Measurements from ENCODE around the gene MED25. TPM values are rescaled to one million over a fixed set of nuclear protein-coding genes. Genes with fewer than 3 reads are reported as not detected.

Gene MED25
- total and polyA plus RNA-seq, 2 experiments from 2014 or later: 45.6 to 58.6 TPM

GRCh38 chr19:49820125-49820524, 2.0 kb downstream of the MED25 start (continued):
- no peak for TF ChIP-seq ZNF462 (CRISPR knock-in tag; IDR thresholded peaks at IDR 0.05)

- Histone ChIP-seq H4K20me1 (replicated peaks; ENCODE audit: insufficient read depth) (no peaks in the 10 kb centered on the region; the same call in 1 of the 2 replicates), H2AFZ (no peak overlapping the region), H3K79me2 (replicated peaks; ENCODE audit: insufficient read depth) (peaks cover 32% of the 10 kb centered on the region), H3K27ac (ENCODE audit: low read depth) (no peak overlapping the region), H3K4me3 (no peak overlapping the region), H3K9me2 (ENCODE audit: insufficient read depth) (no peaks in the 10 kb centered on the region), H3K27me3 (ENCODE audit: insufficient read depth) (no peaks in the 10 kb centered on the region), H3K4me2 (no peak overlapping the region), H3K36me3 (ENCODE audit: insufficient read depth) (peaks cover 3% of the 10 kb centered on the region; the same call in 1 of the 2 replicates), H3F3A (replicated peaks; ENCODE audit: low read depth) (no peaks in the 10 kb centered on the region), H3K4me1 (ENCODE audit: insufficient read depth) (peaks cover 4% of the 10 kb centered on the region; the same call in 1 of the 2 replicates)
- TF ChIP-seq ETS1 (IDR thresholded peaks at IDR 0.05) (no peak), NANOG (IDR thresholded peaks at IDR 0.05; ENCODE audit: borderline replicate concordance) (no peak), POLR2AphosphoS5 (IDR thresholded peaks at IDR 0.05; ENCODE audit: low read depth) (no peak), REST (IDR thresholded peaks at IDR 0.05; ENCODE audit: unreplicated experiment) (no peak), ZNF114 (CRISPR knock-in tag; IDR thresholded peaks at IDR 0.05) (no peak)
- Mint-ChIP-seq H3K36me3 (ENCODE audit: low read depth) (peaks cover 12% of the 10 kb centered on the region), H3K4me1 (peaks cover 6% of the 10 kb centered on the region), H3K9me3 (no peaks in the 10 kb centered on the region; the same call in 2 of the 3 replicates), H3K4me3 (no peak overlapping the region), H3K27me3 (ENCODE audit: insufficient read depth, low read depth, poor library complexity) (peaks cover 18% of the 10 kb centered on the region), H3K27ac (no peak overlapping the region)
- DNase-seq (ENCODE audit: low spot score) (no peak), ATAC-seq (no peak)
Measured at GRCh38 chr19:49823472-49823871, 5.4 kb downstream of the MED25 start.

All from GM23338 (cell line).